IPS DF 6.9 (cell line): ENCODE results near the gene CCDC92.

Source experiments
- DNase-seq: peaks from one replicate; pipeline ENCODE4 v3.0.0-alpha.2; 2013; ENCODE audit warnings: low read depth, low spot score
- H3K27ac ChIP-seq: one replicate; pipeline ENCODE4 v1.5.1; 2013; ENCODE audit warnings: low read length, control low read depth
- H3K27me3 ChIP-seq: 2 replicates; pipeline ENCODE4 v1.6.1; 2013; ENCODE audit warnings: mild to moderate bottlenecking, low read length; ENCODE audit not compliant: control insufficient read depth, insufficient read depth
- H3K36me3 ChIP-seq: 2 replicates; pipeline ENCODE4 v1.6.1; 2013; ENCODE audit warnings: low read length; ENCODE audit not compliant: control insufficient read depth, insufficient read depth
- H3K4me1 ChIP-seq: 2 replicates; pipeline ENCODE4 v1.6.1; 2013; ENCODE audit warnings: low read length; ENCODE audit not compliant: control insufficient read depth, insufficient read depth
- H3K4me3 ChIP-seq: 2 replicates; pipeline ENCODE4 v1.5.1; 2013; ENCODE audit warnings: mild to moderate bottlenecking, low read length
- H3K9me3 ChIP-seq: 2 replicates; pipeline ENCODE4 v1.6.1; 2013; ENCODE audit warnings: low read length, inconsistent platforms; ENCODE audit not compliant: control insufficient read depth, insufficient read depth
- WGBS: extraction: QIAGEN DNeasy Blood & Tissue Kit; methylation state at CpG from one replicate; pipeline ENCODE4 v1.1.7; 2013; ENCODE audit warnings: mixed read lengths, missing lambda C conversion rate; ENCODE audit not compliant: insufficient read length, insufficient coverage; 5-methylcytosine and 5-hydroxymethylcytosine counted together

CCDC92 gene

DNA sequence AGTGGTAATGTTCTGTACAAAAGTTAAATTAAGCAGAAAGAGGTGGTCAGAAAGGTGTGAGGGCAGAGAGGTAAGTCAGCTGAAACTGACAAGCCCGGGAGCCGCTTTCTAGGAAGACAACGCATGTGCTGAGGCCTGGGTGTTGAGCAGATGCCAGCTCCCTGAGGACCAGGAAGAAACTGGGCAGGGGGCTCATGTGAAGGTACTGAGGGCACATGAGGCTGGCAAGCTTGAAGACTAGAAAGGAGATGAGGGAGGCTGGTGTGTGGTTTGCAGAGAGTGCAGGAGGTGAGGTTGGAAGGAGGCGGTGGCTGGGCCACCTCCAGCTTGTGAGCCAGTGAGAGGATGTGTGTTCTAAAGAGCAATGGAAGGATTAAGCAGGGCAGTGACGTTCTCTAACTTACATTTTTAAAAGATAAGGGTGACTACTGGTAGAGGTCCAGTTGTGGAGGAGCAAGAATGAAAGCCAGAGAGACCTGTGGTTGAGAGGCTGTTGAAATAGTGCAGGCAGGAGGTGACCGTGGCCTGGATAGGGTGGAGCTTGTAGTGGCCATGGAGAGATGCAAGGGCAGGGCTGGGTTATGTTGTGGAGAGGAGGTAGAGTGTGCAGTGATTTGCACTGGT, 29.5 kb upstream of the CCDC92 start:
- Histone ChIP-seq H3K27ac (no peak overlapping the region), H3K4me1 (no peaks in the 10 kb centered on the region), H3K27me3 (no peaks in the 10 kb centered on the region), H3K4me3 (no peak overlapping the region), H3K9me3 (no peaks in the 10 kb centered on the region), H3K36me3 (no peaks in the 10 kb centered on the region)
- DNase-seq: no peak
- no CpG with 5 or more reads among the region's 6 CpGs for WGBS

GRCh38 chr12:124001343-124001742, 28.7 kb upstream of the CCDC92 start:
- no peak for DNase-seq
- Histone ChIP-seq H3K27me3 (no peaks in the 10 kb centered on the region), H3K9me3 (no peaks in the 10 kb centered on the region), H3K36me3 (no peaks in the 10 kb centered on the region), H3K27ac (no peak overlapping the region), H3K4me1 (no peaks in the 10 kb centered on the region), H3K4me3 (no peak overlapping the region)
- WGBS: no CpG with 5 or more reads among the region's 7 CpGs

DNA sequence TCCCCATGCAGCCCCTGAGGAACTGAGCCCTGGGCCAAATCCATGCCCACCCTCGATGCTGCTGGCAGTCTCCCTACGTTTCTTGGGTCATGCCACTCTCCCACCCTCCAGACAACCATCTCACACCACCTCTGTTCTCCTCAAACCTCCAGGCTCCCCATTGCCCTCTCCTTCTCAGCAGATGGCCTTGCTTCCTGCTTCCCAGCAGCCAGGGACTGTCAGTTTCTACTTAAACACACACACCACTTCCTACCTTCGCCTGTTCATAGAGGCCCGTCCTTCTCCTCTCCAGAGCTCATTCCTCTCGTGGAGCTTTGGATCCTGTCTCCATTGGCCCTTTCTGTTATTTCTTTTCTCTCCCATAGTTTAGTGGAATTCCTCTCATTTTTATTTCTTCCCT, 27.5 kb upstream of the CCDC92 start:
- Histone ChIP-seq H3K27me3 (no peaks in the 10 kb centered on the region), H3K36me3 (no peaks in the 10 kb centered on the region), H3K4me1 (no peaks in the 10 kb centered on the region), H3K4me3 (no peak overlapping the region), H3K27ac (no peak overlapping the region), H3K9me3 (no peaks in the 10 kb centered on the region)
- WGBS: no CpG with 5 or more reads among the region's 5 CpGs
- DNase-seq: no peak

GRCh38 chr12:123998991-123999359, 26.3 kb upstream of the CCDC92 start:
- Histone ChIP-seq H3K4me1 (no peaks in the 10 kb centered on the region), H3K27me3 (no peaks in the 10 kb centered on the region), H3K27ac (no peak overlapping the region), H3K9me3 (no peaks in the 10 kb centered on the region), H3K4me3 (no peak overlapping the region), H3K36me3 (no peaks in the 10 kb centered on the region)
- no peak for DNase-seq
- WGBS: no CpG with 5 or more reads among the region's 2 CpGs

GRCh38 chr12:123998344-123998990, 25.8 kb upstream of the CCDC92 start:
- Histone ChIP-seq H3K36me3 (no peaks in the 10 kb centered on the region), H3K27me3 (no peaks in the 10 kb centered on the region), H3K27ac (no peak overlapping the region), H3K4me1 (no peaks in the 10 kb centered on the region), H3K4me3 (no peak overlapping the region), H3K9me3 (no peaks in the 10 kb centered on the region)
- no CpG with 5 or more reads among the region's 2 CpGs for WGBS
- no peak for DNase-seq

DNA sequence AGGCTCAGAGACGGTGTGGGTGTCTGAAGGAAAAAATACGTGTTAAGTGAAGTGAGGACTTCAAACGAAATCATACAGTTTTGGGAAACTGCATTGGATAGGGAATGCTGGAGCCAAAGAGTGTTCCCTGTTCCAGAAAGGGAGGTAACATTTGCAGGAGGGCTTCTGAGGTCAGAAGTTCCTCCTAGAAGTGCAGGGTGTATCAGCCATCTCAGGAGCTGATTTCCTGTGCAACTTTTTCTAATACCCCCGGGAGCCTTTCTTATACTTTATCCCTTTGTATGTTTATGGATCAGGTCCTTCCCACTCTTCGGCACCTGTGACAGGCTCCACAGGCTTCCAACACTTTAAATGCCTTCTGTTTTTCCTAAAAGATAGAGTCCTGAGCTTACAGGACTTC, 25.3 kb upstream of the CCDC92 start:
- Histone ChIP-seq H3K27me3 (no peaks in the 10 kb centered on the region), H3K4me3 (no peak overlapping the region), H3K4me1 (no peaks in the 10 kb centered on the region), H3K27ac (no peak overlapping the region), H3K9me3 (no peaks in the 10 kb centered on the region), H3K36me3 (no peaks in the 10 kb centered on the region)
- no peak for DNase-seq
- no CpG with 5 or more reads among the region's 5 CpGs for WGBS

- no peaks in the 10 kb centered on the region for H3K36me3 ChIP-seq
- no peak overlapping the region for H3K4me3 ChIP-seq
- H3K9me3 ChIP-seq: no peaks in the 10 kb centered on the region
- H3K4me1 ChIP-seq: no peaks in the 10 kb centered on the region
- no CpG with 5 or more reads among the region's 6 CpGs for WGBS
- H3K27me3 ChIP-seq: no peaks in the 10 kb centered on the region
- DNase-seq: no peak
- no peak overlapping the region for H3K27ac ChIP-seq
Observed at GRCh38 chr12:123997033-123997822, 24.6 kb upstream of the CCDC92 start.

DNA sequence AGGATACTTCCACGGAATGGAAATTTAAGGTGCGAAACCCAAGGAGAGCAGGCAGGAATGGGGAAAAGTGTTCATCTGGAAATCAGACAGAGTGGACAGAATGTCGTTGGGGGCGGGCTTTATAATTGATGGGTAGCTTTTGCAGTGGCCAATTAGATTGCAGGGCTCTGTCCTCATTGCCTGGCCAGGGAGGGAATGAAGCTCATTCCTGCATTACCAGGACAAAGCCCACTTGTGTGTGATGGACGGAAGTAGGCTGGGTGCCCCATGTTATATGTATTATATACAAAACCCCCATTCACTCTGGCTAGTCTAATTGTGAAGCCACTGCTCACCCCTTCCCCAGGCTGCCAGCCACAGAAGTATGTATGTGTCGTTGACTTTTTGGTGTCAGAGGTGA, 23.9 kb upstream of the CCDC92 start:
- Histone ChIP-seq H3K27me3 (no peaks in the 10 kb centered on the region), H3K4me3 (no peak overlapping the region), H3K27ac (no peak overlapping the region), H3K36me3 (no peaks in the 10 kb centered on the region), H3K9me3 (no peaks in the 10 kb centered on the region), H3K4me1 (no peaks in the 10 kb centered on the region)
- DNase-seq: no peak
- no CpG with 5 or more reads among the region's 6 CpGs for WGBS

GRCh38 chr12:123995023-123995748, 22.6 kb upstream of the CCDC92 start:
- no peaks in the 10 kb centered on the region for H3K4me1 ChIP-seq
- WGBS: no CpG with 5 or more reads among the region's 7 CpGs
- H3K27ac ChIP-seq: no peak overlapping the region
- DNase-seq: no peak
- H3K9me3 ChIP-seq: no peaks in the 10 kb centered on the region
- H3K4me3 ChIP-seq: no peak overlapping the region
- H3K36me3 ChIP-seq: no peaks in the 10 kb centered on the region
- H3K27me3 ChIP-seq: no peaks in the 10 kb centered on the region

DNA sequence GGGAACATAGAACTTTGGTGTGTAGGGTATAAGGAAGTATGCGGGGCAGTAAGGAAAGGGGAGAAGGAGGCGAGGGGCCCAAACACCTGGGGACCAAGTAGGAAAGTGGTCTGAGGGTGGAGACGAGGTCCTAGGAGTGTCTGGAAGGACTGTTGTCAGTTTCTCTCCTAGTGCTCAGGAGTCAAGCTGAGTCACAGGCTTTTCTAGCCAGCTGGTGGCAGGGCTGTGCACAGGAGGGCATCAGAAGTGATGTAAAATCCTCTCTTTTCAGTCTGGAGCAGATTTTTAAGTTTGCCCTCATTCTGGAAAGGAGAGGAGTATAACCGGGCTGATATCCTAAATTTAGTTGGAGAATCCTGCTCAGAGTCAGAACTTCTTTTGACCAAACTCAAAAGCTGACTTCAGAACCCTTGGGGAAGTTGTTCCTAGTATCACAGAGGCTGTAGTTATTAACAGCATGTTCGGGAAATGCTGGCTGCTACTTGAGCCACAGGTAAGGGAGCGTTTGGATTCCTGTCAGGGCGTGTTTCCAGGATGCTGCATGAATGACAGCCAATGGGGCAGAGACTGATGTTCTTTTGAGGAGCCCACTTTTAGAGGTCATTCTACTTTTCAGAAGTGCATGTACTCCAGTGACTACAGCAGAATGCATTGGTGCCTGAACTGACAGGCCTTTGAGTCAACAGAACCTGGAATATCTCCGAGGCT, 19.6 kb upstream of the CCDC92 start:
- Histone ChIP-seq H3K36me3 (no peaks in the 10 kb centered on the region; the same call in 1 of the 2 replicates), H3K9me3 (no peaks in the 10 kb centered on the region), H3K4me3 (no peak overlapping the region), H3K27me3 (no peaks in the 10 kb centered on the region), H3K4me1 (no peaks in the 10 kb centered on the region), H3K27ac (no peak overlapping the region)
- no peak for DNase-seq
- no CpG with 5 or more reads among the region's 8 CpGs for WGBS
